HCT116 (cell line): ENCODE results near the gene HERC2. TPM values are rescaled to one million over a fixed set of nuclear protein-coding genes. Genes with fewer than 3 reads are reported as not detected.

ENCODE experiments used
- ATF3 ChIP-seq: IDR thresholded peaks from 2 replicates; pipeline ENCODE4 v1.6.1; 2012
- EGR1 ChIP-seq: IDR thresholded peaks from 2 replicates; pipeline ENCODE4 v1.6.1; 2012; ENCODE audit warnings: low read depth
- ELF1 ChIP-seq: IDR thresholded peaks from 2 replicates; pipeline ENCODE4 v1.6.1; 2012; ENCODE audit warnings: low read depth, borderline replicate concordance
- EZH2phosphoT487 ChIP-seq: fragments of 200-600 bp; IDR thresholded peaks from 2 replicates; pipeline ENCODE4 v1.6.1; 2018; ENCODE audit warnings: antibody characterized with exemption, borderline replicate concordance
- FOSL1 ChIP-seq: IDR thresholded peaks from 2 replicates; pipeline ENCODE4 v1.6.1; 2012; ENCODE audit warnings: low read depth
- MAX ChIP-seq: IDR thresholded peaks from 2 replicates; pipeline ENCODE4 v1.6.1; 2012
- POLR2A ChIP-seq: IDR thresholded peaks from 2 replicates; pipeline ENCODE4 v1.7.0; 2011; ENCODE audit warnings: borderline replicate concordance; ENCODE audit not compliant: insufficient read depth, insufficient read length; ENCODE audit errors: extremely low read depth
- RAD21 ChIP-seq: IDR thresholded peaks from 2 replicates; pipeline ENCODE4 v1.6.1; 2012; ENCODE audit warnings: low read depth, mild to moderate bottlenecking
- SIN3A ChIP-seq: IDR thresholded peaks from 2 replicates; pipeline ENCODE4 v1.6.1; 2012; ENCODE audit warnings: low read depth
- SRF ChIP-seq: IDR thresholded peaks from 2 replicates; pipeline ENCODE4 v1.6.1; 2012; ENCODE audit warnings: low read depth
- TCF7L2 ChIP-seq: IDR thresholded peaks from 2 replicates; pipeline ENCODE4 v1.7.0; 2011; ENCODE audit warnings: borderline replicate concordance, inconsistent platforms; ENCODE audit not compliant: insufficient read depth, insufficient read length; ENCODE audit errors: extremely low read depth
- ZBTB33 ChIP-seq: IDR thresholded peaks from 2 replicates; pipeline ENCODE4 v1.6.1; 2011; ENCODE audit warnings: mild to moderate bottlenecking, low read length, moderate library complexity; ENCODE audit not compliant: insufficient replicate concordance; ENCODE audit errors: extremely low read depth
- ZFX ChIP-seq: fragments of 450-650 bp; IDR thresholded peaks from 2 replicates; pipeline ENCODE4 v1.6.1; 2017
- total RNA-seq: library from RNA; stranded (reverse); gene quantifications from one replicate; pipeline ENCODE4 v1.2.1, GENCODE V29; 2021; ENCODE audit not compliant: unreplicated experiment
- TF ChIP-seq, protein P1 (sequence below), 3 experiments: fragments of 200-600 bp in 1 of 3; sonication (generic) in 1 of 3; IDR thresholded peaks in 2 of 3; conservative IDR thresholded peaks in 1 of 3; 2 replicates each; pipeline ENCODE4 v1.5.1; 2012 to 2017; ENCODE audit warnings: low read depth in 2 of 3, low read length in 2 of 3, antibody characterized with exemption in 1 of 3, borderline replicate concordance in 1 of 3, control low read depth in 1 of 3, mild to moderate bottlenecking in 1 of 3, mixed read lengths in 1 of 3, mixed run types in 1 of 3, moderate library complexity in 1 of 3; ENCODE audit not compliant: insufficient read depth in 1 of 3

The HERC2 gene
- total RNA-seq, 1 experiment from 2014 or later, result 55.5 TPM

DNA sequence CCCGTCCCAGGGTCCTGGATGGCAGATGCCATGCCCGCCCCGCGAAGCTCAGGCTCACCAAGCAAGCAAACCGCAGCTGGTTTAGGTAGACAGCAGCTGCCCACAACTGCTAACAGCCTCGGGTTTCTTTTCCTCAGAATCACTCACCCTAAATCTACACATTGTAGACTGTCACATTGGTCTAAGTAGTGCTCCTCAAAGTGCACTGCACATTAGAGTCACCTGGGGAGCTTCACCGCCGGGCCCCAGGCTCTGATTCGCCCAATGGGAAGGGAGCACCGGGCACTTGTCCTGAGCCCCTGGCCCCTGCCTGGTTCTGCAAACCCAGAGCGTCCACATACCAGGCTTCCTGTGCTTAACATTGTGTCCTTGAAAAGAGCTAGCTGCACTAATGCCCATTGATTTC lies 223.6 kb downstream of the HERC2 start (continued):
- TF ChIP-seq, protein P1, sequence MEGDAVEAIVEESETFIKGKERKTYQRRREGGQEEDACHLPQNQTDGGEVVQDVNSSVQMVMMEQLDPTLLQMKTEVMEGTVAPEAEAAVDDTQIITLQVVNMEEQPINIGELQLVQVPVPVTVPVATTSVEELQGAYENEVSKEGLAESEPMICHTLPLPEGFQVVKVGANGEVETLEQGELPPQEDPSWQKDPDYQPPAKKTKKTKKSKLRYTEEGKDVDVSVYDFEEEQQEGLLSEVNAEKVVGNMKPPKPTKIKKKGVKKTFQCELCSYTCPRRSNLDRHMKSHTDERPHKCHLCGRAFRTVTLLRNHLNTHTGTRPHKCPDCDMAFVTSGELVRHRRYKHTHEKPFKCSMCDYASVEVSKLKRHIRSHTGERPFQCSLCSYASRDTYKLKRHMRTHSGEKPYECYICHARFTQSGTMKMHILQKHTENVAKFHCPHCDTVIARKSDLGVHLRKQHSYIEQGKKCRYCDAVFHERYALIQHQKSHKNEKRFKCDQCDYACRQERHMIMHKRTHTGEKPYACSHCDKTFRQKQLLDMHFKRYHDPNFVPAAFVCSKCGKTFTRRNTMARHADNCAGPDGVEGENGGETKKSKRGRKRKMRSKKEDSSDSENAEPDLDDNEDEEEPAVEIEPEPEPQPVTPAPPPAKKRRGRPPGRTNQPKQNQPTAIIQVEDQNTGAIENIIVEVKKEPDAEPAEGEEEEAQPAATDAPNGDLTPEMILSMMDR (IDR thresholded peaks at IDR 0.05 in 2 of 3, conservative IDR thresholded peaks at IDR 0.05 in 1 of 3; ENCODE audit: borderline replicate concordance in 1 of 3, insufficient read depth in 1 of 3, low read depth in 2 of 3, low read length in 2 of 3), result no peak
- TF ChIP-seq ZFX, result no peak
- no peak for TF ChIP-seq ATF3
- TF ChIP-seq RAD21, result no peak
- TF ChIP-seq EGR1, result no peak
- no peak for TF ChIP-seq ZBTB33
- no peak for TF ChIP-seq FOSL1
- TF ChIP-seq SRF, result no peak
- no peak for TF ChIP-seq ELF1
- no peak for TF ChIP-seq EZH2phosphoT487
- no peak for TF ChIP-seq MAX
- TF ChIP-seq TCF7L2, result no peak
- TF ChIP-seq SIN3A, result no peak
- no peak for TF ChIP-seq POLR2A
- TF ChIP-seq, all 23 proteins: peak for 0
